Caco-2 (cell line): ENCODE data around the gene C2orf69. TPM values are rescaled to one million over a fixed set of nuclear protein-coding genes. Genes with fewer than 3 reads are reported as not detected.

Experiments
- BruUV-seq: library from RNA; stranded (reverse); fragments of 400-500 nt; replicated peaks from 2 replicates; lab custom pipeline; 2021; lab: Mats Ljungman, UMichigan
- CTCF ChIA-PET: fragments of 300-600 bp; sonication (Branson Sonifier 250); formaldehyde crosslinking; loops from one replicate; lab custom pipeline; 2022; ENCODE audit warnings: antibody characterized with exemption; lab: Charles Lee
- POLR2A ChIA-PET: fragments of 300-600 bp; sonication (Branson Sonifier 250); formaldehyde crosslinking; loops from one replicate; lab custom pipeline; 2022; ENCODE audit warnings: antibody characterized with exemption; lab: Charles Lee
- DNase-seq, 2 experiments: peaks; one replicate each; pipeline versions ENCODE4 v3.0.0 to v3.0.0-alpha.2; 2020 to 2022
- H3K27me3 ChIP-seq: replicated peaks from 2 replicates; pipeline ENCODE4 v1.6.0; 2011; ENCODE audit warnings: low read length; ENCODE audit not compliant: control insufficient read depth, insufficient read depth
- H3K36me3 ChIP-seq: 2 replicates; pipeline ENCODE4 v1.5.1; 2011; ENCODE audit warnings: low read length; ENCODE audit not compliant: control insufficient read depth, insufficient read depth
- H3K4me1 ChIP-seq: fragments of 250-450 bp; sonication (Bioruptor Pico); 2 replicates; pipeline ENCODE4 v1.5.1; 2020; ENCODE audit warnings: mild to moderate bottlenecking
- H3K4me3 ChIP-seq: 2 replicates; pipeline ENCODE4 v1.5.1; 2011; ENCODE audit warnings: low read depth, mild to moderate bottlenecking, control low read depth, low read length
- H3K9me3 ChIP-seq: fragments of 250-450 bp; sonication (Bioruptor Pico); 2 replicates; pipeline ENCODE4 v1.5.1; 2020; ENCODE audit warnings: mild to moderate bottlenecking, moderate library complexity
- H3K27ac Mint-ChIP-seq: one replicate; pipeline ENCODE4 v1.8.0; 2022; ENCODE audit warnings: mixed read lengths; ENCODE audit not compliant: unreplicated experiment
- H3K27me3 Mint-ChIP-seq: one replicate; pipeline ENCODE4 v1.8.0; 2022; ENCODE audit warnings: mixed read lengths; ENCODE audit not compliant: insufficient read depth, unreplicated experiment
- H3K36me3 Mint-ChIP-seq: one replicate; pipeline ENCODE4 v1.8.0; 2022; ENCODE audit warnings: mild to moderate bottlenecking, mixed read lengths; ENCODE audit not compliant: insufficient read depth, unreplicated experiment
- H3K4me1 Mint-ChIP-seq: one replicate; pipeline ENCODE4 v1.8.0; 2022; ENCODE audit warnings: low read depth, mixed read lengths; ENCODE audit not compliant: unreplicated experiment
- H3K4me3 Mint-ChIP-seq: one replicate; pipeline ENCODE4 v1.8.0; 2022; ENCODE audit warnings: mild to moderate bottlenecking, moderate library complexity, mixed read lengths; ENCODE audit not compliant: unreplicated experiment
- H3K9me3 Mint-ChIP-seq: one replicate; pipeline ENCODE4 v1.8.0; 2022; ENCODE audit warnings: mixed read lengths; ENCODE audit not compliant: unreplicated experiment
- CTCF ChIP-seq, 2 experiments: fragments of 200-600 bp in 1 of 2; IDR thresholded peaks; 1 replicate in 1 of 2; 2 replicates in 1 of 2; pipeline versions ENCODE4 v1.5.1 to v1.8.0; 2011 to 2022; ENCODE audit warnings: antibody characterized with exemption in 1 of 2, control low read depth in 1 of 2, inconsistent platforms in 1 of 2, low read depth in 1 of 2, low read length in 1 of 2, mild to moderate bottlenecking in 1 of 2, moderate library complexity in 1 of 2; ENCODE audit not compliant: insufficient read depth in 1 of 2, severe bottlenecking in 1 of 2, unreplicated experiment in 1 of 2
- intact Hi-C: fragments of 100-400 bp; cut with micrococcal nuclease; formaldehyde crosslinking; loops from one replicate; pipeline ENCODE4 v1.10.0; 2022; ENCODE audit not compliant: unreplicated experiment
- total RNA-seq: library from RNA; stranded (reverse); gene quantifications from 2 replicates; pipeline ENCODE4 v1.2.3, GENCODE V29; 2022

The C2orf69 gene
- total RNA-seq, 1 experiment from 2014 or later: 17.1 TPM

DNA sequence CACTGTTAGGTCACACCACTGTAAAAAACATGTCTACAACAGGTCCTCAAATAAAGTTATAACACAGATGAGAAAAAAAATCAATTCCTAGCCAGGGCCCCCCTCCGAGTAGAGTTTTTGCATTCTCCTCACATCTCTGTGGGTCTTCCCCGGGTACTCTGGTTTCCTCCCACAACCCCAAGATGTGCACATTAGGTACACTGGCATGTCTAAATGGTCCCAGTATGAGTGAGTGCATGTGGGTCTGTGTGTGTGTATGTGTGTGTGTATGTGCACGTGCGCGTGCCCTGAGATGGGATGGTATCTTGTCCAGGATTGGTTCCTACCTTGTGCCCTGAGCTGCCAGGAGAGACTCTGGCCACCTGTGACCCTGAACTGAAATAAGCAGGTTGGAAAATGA is 39.3 kb downstream of the C2orf69 start:
- BruUV-seq: no TSS peak
- no peaks in the 10 kb centered on the region for H3K27me3 ChIP-seq
- Mint-ChIP-seq H3K36me3 (peaks cover 54% of the 10 kb centered on the region), H3K27me3 (no peaks in the 10 kb centered on the region), H3K4me1 (peaks cover 4% of the 10 kb centered on the region), H3K27ac (no peak overlapping the region), H3K9me3 (no peaks in the 10 kb centered on the region), H3K4me3 (no peak overlapping the region)
- H3K4me3 ChIP-seq: no peak overlapping the region
- DNase-seq: no peak
- CTCF ChIA-PET: no interaction called here
- H3K4me1 ChIP-seq: peaks cover 4% of the 10 kb centered on the region; the same call in 1 of the 2 replicates
- H3K36me3 ChIP-seq: no peaks in the 10 kb centered on the region
- no peak for TF ChIP-seq CTCF (IDR thresholded peaks at IDR 0.05; ENCODE audit: insufficient read depth in 1 of 2, low read depth in 1 of 2, low read length in 1 of 2, severe bottlenecking in 1 of 2, unreplicated experiment in 1 of 2)
- intact Hi-C loops: no loop called here
- H3K9me3 ChIP-seq: no peaks in the 10 kb centered on the region
- POLR2A ChIA-PET: no interaction called here

- H3K27ac Mint-ChIP-seq: no peak overlapping the region
- TF ChIP-seq CTCF (IDR thresholded peaks at IDR 0.05; ENCODE audit: insufficient read depth in 1 of 2, low read depth in 1 of 2, low read length in 1 of 2, severe bottlenecking in 1 of 2, unreplicated experiment in 1 of 2): no peak
- Histone ChIP-seq H3K9me3 (no peaks in the 10 kb centered on the region), H3K27me3 (no peaks in the 10 kb centered on the region), H3K4me1 (peaks cover 4% of the 10 kb centered on the region; the same call in 1 of the 2 replicates), H3K4me3 (no peak overlapping the region), H3K36me3 (no peaks in the 10 kb centered on the region)
- no peaks in the 10 kb centered on the region for H3K9me3 Mint-ChIP-seq
- H3K27me3 Mint-ChIP-seq: no peaks in the 10 kb centered on the region
- BruUV-seq: no TSS peak
- ChIA-PET CTCF (no interaction called here), POLR2A (no interaction called here)
- intact Hi-C loops: no loop called here
- no peak for DNase-seq
- H3K36me3 Mint-ChIP-seq: peaks cover 50% of the 10 kb centered on the region
- no peak overlapping the region for H3K4me3 Mint-ChIP-seq
- peaks cover 4% of the 10 kb centered on the region for H3K4me1 Mint-ChIP-seq
Measured at GRCh38 chr2:199951023-199951422, 39.9 kb downstream of the C2orf69 start.

GRCh38 chr2:199955007-199955338 is 43.9 kb downstream of the C2orf69 start:
- no peak for DNase-seq
- Histone ChIP-seq H3K9me3 (no peaks in the 10 kb centered on the region), H3K27me3 (no peaks in the 10 kb centered on the region), H3K4me3 (peak overlapping the region; percentile 99), H3K36me3 (no peaks in the 10 kb centered on the region), H3K4me1 (peaks cover 4% of the 10 kb centered on the region; the same call in 1 of the 2 replicates)
- ChIA-PET CTCF (interaction anchor here (0.5 kb wide), 1 partner anchor 19 kb away, joined by 3 read pairs; no protein-coding TSS in a partner anchor), POLR2A (interaction anchor here (0.7 to 1.1 kb wide), 2 partner anchors 43 to 44 kb away, joined by 3 to 4 read pairs; no protein-coding TSS in a partner anchor)
- Mint-ChIP-seq H3K27me3 (no peaks in the 10 kb centered on the region), H3K4me1 (peaks cover 10% of the 10 kb centered on the region), H3K4me3 (peak overlapping the region; percentile 96), H3K36me3 (peaks cover 26% of the 10 kb centered on the region), H3K27ac (peak overlapping the region; percentile 98), H3K9me3 (no peaks in the 10 kb centered on the region)
- intact Hi-C loops: loop anchor here (1.0 kb wide), 1 partner anchor 44 kb away; the partner anchor contains the start of gene C2orf69
- TSS peak; percentile 73 for BruUV-seq
- no peak for TF ChIP-seq CTCF (IDR thresholded peaks at IDR 0.05; ENCODE audit: insufficient read depth in 1 of 2, low read depth in 1 of 2, low read length in 1 of 2, severe bottlenecking in 1 of 2, unreplicated experiment in 1 of 2)
